OCI-LY3 (cell line): Measurements from ENCODE around the gene DNAJC7.

ENCODE experiments used
- H2AFZ ChIP-seq: fragments of 200-600, 300-600 bp; shearing (Covaris generic); 2 replicates; pipeline ENCODE4 v1.6.0; 2014; ENCODE audit warnings: antibody characterized with exemption, low read depth, low read length
- H3K27ac ChIP-seq: fragments of 200-600, 300-600 bp; sonication (generic); 2 replicates; pipeline ENCODE4 v1.5.1; 2014; ENCODE audit warnings: mild to moderate bottlenecking, low read length, moderate library complexity, mixed read lengths
- H3K27me3 ChIP-seq: fragments of 200-600, 300-600 bp; sonication (generic); 2 replicates; pipeline ENCODE4 v1.6.1; 2014; ENCODE audit warnings: low read depth, low read length, mixed read lengths
- H3K36me3 ChIP-seq: fragments of 200-600, 300-600 bp; sonication (generic); replicated peaks from 2 replicates; pipeline ENCODE3; 2014; ENCODE audit warnings: low read depth, low read length, mixed read lengths
- H3K4me1 ChIP-seq: fragments of 300-600, 200-600 bp; sonication (generic); 2 replicates; pipeline ENCODE4 v1.6.1; 2014; ENCODE audit warnings: low read length, mixed read lengths
- H3K4me2 ChIP-seq: fragments of 200-600, 300-600 bp; sonication (generic); 2 replicates; pipeline ENCODE4 v1.6.1; 2014; ENCODE audit warnings: low read length, mixed read lengths
- H3K4me3 ChIP-seq: fragments of 300-600, 200-600 bp; sonication (generic); 2 replicates; pipeline ENCODE4 v1.5.1; 2014; ENCODE audit warnings: antibody characterized with exemption, mild to moderate bottlenecking, low read length, moderate library complexity
- H3K79me2 ChIP-seq: fragments of 300-600, 200-600 bp; shearing (Covaris generic); 2 replicates; pipeline ENCODE4 v1.6.1; 2014; ENCODE audit warnings: mild to moderate bottlenecking, low read length, mixed read lengths
- H3K9ac ChIP-seq: fragments of 300-600, 200-600 bp; shearing (Covaris generic); 2 replicates; pipeline ENCODE4 v1.6.0; 2014; ENCODE audit warnings: mild to moderate bottlenecking, low read length, moderate library complexity
- H3K9me3 ChIP-seq: fragments of 200-600, 300-600 bp; shearing (Covaris generic); 2 replicates; pipeline ENCODE4 v1.6.1; 2014; ENCODE audit warnings: low read length, mixed read lengths; ENCODE audit not compliant: insufficient read depth
- H4K20me1 ChIP-seq: fragments of 200-600, 300-600 bp; sonication (generic); 2 replicates; pipeline ENCODE4 v1.6.1; 2016; ENCODE audit warnings: low read length, mixed read lengths; ENCODE audit not compliant: insufficient read depth
- EZH2phosphoT487 ChIP-seq: fragments of 200-600 bp; shearing (Covaris generic); IDR thresholded peaks from 2 replicates; pipeline ENCODE4 v1.6.1; 2018; ENCODE audit warnings: antibody characterized with exemption, mixed run types, low read depth
- TF ChIP-seq, protein P1 (sequence below): fragments of 200-600, 300-600 bp; sonication (generic); IDR thresholded peaks from 2 replicates; pipeline ENCODE4 v1.5.1; 2014; ENCODE audit warnings: antibody characterized with exemption, low read length, low read depth

Gene DNAJC7

DNA sequence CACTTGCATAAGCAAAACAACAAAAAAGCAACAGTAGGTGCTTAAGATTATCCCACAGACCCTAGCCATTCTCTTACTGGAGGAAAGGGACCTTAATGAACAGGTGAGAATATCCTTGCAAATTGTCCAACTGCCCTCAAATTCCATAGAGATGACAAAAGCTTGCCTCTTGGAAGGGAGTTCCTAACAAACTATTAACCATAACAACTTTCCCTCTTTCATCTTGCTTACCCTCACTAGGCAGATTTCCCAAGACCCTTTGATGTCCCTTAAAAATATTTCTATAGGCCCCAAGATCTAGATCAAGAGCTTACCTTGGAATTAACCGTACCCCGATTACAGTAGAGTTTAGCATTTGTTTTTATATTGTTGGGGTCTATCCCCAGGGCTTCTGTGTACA lies 28.8 kb downstream of the DNAJC7 start:
- Histone ChIP-seq H3K9me3 (no peaks in the 10 kb centered on the region), H3K27ac (peak overlapping the region; percentile 51), H3K79me2 (no peaks in the 10 kb centered on the region), H3K4me2 (no peak overlapping the region), H3K27me3 (no peaks in the 10 kb centered on the region), H3K9ac (no peak overlapping the region), H3K36me3 (peaks cover 71% of the 10 kb centered on the region), H2AFZ (no peak overlapping the region), H3K4me1 (peaks cover 41% of the 10 kb centered on the region), H4K20me1 (no peaks in the 10 kb centered on the region), H3K4me3 (no peak overlapping the region)
- TF ChIP-seq EZH2phosphoT487 = no peak
- TF ChIP-seq, protein P1, sequence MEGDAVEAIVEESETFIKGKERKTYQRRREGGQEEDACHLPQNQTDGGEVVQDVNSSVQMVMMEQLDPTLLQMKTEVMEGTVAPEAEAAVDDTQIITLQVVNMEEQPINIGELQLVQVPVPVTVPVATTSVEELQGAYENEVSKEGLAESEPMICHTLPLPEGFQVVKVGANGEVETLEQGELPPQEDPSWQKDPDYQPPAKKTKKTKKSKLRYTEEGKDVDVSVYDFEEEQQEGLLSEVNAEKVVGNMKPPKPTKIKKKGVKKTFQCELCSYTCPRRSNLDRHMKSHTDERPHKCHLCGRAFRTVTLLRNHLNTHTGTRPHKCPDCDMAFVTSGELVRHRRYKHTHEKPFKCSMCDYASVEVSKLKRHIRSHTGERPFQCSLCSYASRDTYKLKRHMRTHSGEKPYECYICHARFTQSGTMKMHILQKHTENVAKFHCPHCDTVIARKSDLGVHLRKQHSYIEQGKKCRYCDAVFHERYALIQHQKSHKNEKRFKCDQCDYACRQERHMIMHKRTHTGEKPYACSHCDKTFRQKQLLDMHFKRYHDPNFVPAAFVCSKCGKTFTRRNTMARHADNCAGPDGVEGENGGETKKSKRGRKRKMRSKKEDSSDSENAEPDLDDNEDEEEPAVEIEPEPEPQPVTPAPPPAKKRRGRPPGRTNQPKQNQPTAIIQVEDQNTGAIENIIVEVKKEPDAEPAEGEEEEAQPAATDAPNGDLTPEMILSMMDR = no peak

DNA sequence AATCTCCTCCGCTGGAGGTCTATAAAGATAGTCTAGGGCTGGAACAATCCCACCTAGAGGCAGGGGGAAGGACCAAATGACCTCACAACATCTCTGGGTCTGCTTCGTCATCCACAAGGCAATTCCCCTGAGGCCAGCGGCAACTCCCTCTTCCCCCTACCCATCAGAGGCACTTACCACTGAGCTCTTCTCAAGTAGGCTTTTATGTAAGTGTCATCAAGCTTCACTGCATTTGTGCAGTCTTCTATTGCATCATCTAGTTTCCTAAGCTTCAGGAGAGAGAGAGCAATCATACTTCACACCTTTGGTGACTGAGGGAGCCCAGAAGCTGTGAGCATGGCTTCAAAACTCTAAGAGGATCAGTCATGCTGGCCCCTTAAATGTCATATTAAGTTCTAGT lies 29.6 kb downstream of the DNAJC7 start:
- Histone ChIP-seq H4K20me1 (no peaks in the 10 kb centered on the region), H3K4me1 (peaks cover 49% of the 10 kb centered on the region), H3K9ac (no peak overlapping the region), H3K79me2 (no peaks in the 10 kb centered on the region), H3K27me3 (no peaks in the 10 kb centered on the region), H3K4me3 (no peak overlapping the region), H3K36me3 (peaks cover 68% of the 10 kb centered on the region), H3K9me3 (no peaks in the 10 kb centered on the region), H3K27ac (peak overlapping the region; percentile 51), H2AFZ (no peak overlapping the region), H3K4me2 (no peak overlapping the region)
- no peak for TF ChIP-seq EZH2phosphoT487
- TF ChIP-seq, protein P1 = no peak

DNA sequence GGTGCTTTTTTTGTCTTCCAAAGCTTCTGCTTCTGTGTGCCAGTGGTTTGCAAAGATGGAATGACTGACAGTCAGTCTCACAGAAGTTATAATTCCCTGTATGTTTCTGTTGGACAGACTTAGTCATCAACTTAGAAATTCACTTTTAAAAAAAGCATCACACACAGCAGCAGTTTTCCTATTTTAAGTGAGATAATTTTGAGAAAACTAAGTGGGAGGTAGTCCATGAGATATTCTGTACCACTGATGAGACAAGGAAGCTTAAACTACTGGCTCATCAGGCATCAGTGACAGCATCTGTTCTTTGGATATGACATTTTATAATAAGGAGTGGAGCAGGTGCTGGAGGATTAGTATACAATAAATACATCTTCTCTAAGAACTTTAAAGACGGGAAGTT lies 30.6 kb downstream of the DNAJC7 start:
- H3K4me1 ChIP-seq = peaks cover 59% of the 10 kb centered on the region
- TF ChIP-seq EZH2phosphoT487 = no peak
- TF ChIP-seq, protein P1 = no peak
- H3K27ac ChIP-seq = peak overlapping the region; percentile 51
- peaks cover 66% of the 10 kb centered on the region for H3K36me3 ChIP-seq
- H3K9ac ChIP-seq = no peak overlapping the region
- H3K4me3 ChIP-seq = no peak overlapping the region
- peaks cover 2% of the 10 kb centered on the region; the same call in 1 of the 2 replicates for H3K79me2 ChIP-seq
- H3K27me3 ChIP-seq = no peaks in the 10 kb centered on the region
- no peaks in the 10 kb centered on the region for H3K9me3 ChIP-seq
- H2AFZ ChIP-seq = no peak overlapping the region
- no peak overlapping the region for H3K4me2 ChIP-seq
- no peaks in the 10 kb centered on the region for H4K20me1 ChIP-seq

DNA sequence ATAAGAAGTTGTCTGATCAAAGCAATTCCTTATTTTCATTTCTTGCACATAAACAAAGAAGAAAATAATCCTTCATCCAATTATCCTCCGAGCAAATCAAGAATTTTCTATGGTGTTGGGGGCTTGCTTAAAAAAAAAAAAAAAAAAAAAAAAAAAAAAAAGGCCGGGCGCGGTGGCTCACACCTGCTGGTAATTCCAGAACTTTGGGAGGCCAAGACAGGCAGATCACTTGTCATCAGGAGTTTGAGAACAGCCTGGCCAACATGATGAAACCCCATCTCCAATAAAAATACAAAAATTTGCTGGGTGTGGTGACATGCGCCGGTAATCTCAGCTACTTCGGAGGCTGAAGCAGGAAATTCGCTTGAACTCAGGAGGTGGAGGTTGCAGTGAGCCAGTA lies 31.3 kb downstream of the DNAJC7 start:
- Histone ChIP-seq H3K4me1 (peaks cover 66% of the 10 kb centered on the region), H3K79me2 (peaks cover 6% of the 10 kb centered on the region; the same call in 1 of the 2 replicates), H3K27ac (peak overlapping the region; percentile 99), H3K9ac (no peak overlapping the region), H3K9me3 (no peaks in the 10 kb centered on the region), H3K27me3 (no peaks in the 10 kb centered on the region), H3K4me3 (no peak overlapping the region), H4K20me1 (no peaks in the 10 kb centered on the region), H3K36me3 (peaks cover 64% of the 10 kb centered on the region), H2AFZ (no peak overlapping the region), H3K4me2 (no peak overlapping the region)
- TF ChIP-seq EZH2phosphoT487 = no peak
- TF ChIP-seq, protein P1 = no peak
